ENCODE results near the gene TUB. TPM values are rescaled to one million over a fixed set of nuclear protein-coding genes. Genes with fewer than 3 reads are reported as not detected.

The TUB gene
- total and polyA plus RNA-seq, 3 experiments from 2014 or later: 0.11 to 0.24 TPM; not detected in 1

GRCh38 chr11:8102296-8102915, 21.4 kb downstream of the TUB start:
- no peak overlapping the region for H3K27ac ChIP-seq (ENCODE audit: low read depth, low read length)
- ChIA-PET POLR2A (no interaction called here), CTCF (no interaction called here)
- H3K36me3 ChIP-seq (ENCODE audit: insufficient read depth, low read length): no peaks in the 10 kb centered on the region
- no peaks in the 10 kb centered on the region for H3K4me1 ChIP-seq (ENCODE audit: insufficient read depth, low read length)
- H3K4me3 Mint-ChIP-seq: no peak overlapping the region
- H3K4me1 Mint-ChIP-seq: no peaks in the 10 kb centered on the region
- no peaks in the 10 kb centered on the region for H3K9me3 ChIP-seq (ENCODE audit: low read length)
- no peak overlapping the region for H3K4me3 ChIP-seq (ENCODE audit: low read length)
- H3K9me3 Mint-ChIP-seq: no peaks in the 10 kb centered on the region
- no peaks in the 10 kb centered on the region for H3K27me3 ChIP-seq (ENCODE audit: insufficient read depth, low read length, poor library complexity, severe bottlenecking)
- no peak for DNase-seq
- H3K27me3 Mint-ChIP-seq: no peaks in the 10 kb centered on the region
- H3K36me3 Mint-ChIP-seq: peaks cover 0 to 10% (median 3%) of the 10 kb centered on the region in 3 donors
- no peak overlapping the region for H3K27ac Mint-ChIP-seq

- H3K4me1 Mint-ChIP-seq: no peaks in the 10 kb centered on the region
- H3K27ac Mint-ChIP-seq: no peak overlapping the region
- no peaks in the 10 kb centered on the region for H3K36me3 ChIP-seq (ENCODE audit: insufficient read depth, low read length)
- no peaks in the 10 kb centered on the region for H3K4me1 ChIP-seq (ENCODE audit: insufficient read depth, low read length)
- H3K9me3 Mint-ChIP-seq: no peaks in the 10 kb centered on the region
- H3K27ac ChIP-seq (ENCODE audit: low read depth, low read length): no peak overlapping the region
- H3K4me3 ChIP-seq (ENCODE audit: low read length): no peak overlapping the region
- POLR2A ChIA-PET: no interaction called here
- H3K27me3 ChIP-seq (ENCODE audit: insufficient read depth, low read length, poor library complexity, severe bottlenecking): no peaks in the 10 kb centered on the region
- CTCF ChIA-PET: no interaction called here
- no peak overlapping the region for H3K4me3 Mint-ChIP-seq
- peaks cover 0 to 12% (median 3%) of the 10 kb centered on the region in 3 donors for H3K36me3 Mint-ChIP-seq
- no peaks in the 10 kb centered on the region for H3K9me3 ChIP-seq (ENCODE audit: low read length)
- no peak for DNase-seq
- no peaks in the 10 kb centered on the region for H3K27me3 Mint-ChIP-seq
These were observed 22.0 kb downstream of the TUB start for GRCh38 chr11:8102965-8103364.

GRCh38 chr11:8103909-8104308, 22.9 kb downstream of the TUB start:
- CTCF ChIA-PET: no interaction called here
- Mint-ChIP-seq H3K27ac (no peak overlapping the region), H3K4me1 (no peaks in the 10 kb centered on the region), H3K4me3 (no peak overlapping the region), H3K9me3 (no peaks in the 10 kb centered on the region), H3K36me3 (peaks cover 0 to 16% (median 3%) of the 10 kb centered on the region in 3 donors), H3K27me3 (no peaks in the 10 kb centered on the region)
- no peak overlapping the region for H3K4me3 ChIP-seq (ENCODE audit: low read length)
- POLR2A ChIA-PET: no interaction called here
- H3K27ac ChIP-seq (ENCODE audit: low read depth, low read length): no peak overlapping the region
- no peaks in the 10 kb centered on the region for H3K4me1 ChIP-seq (ENCODE audit: insufficient read depth, low read length)
- H3K27me3 ChIP-seq (ENCODE audit: insufficient read depth, low read length, poor library complexity, severe bottlenecking): no peaks in the 10 kb centered on the region
- H3K36me3 ChIP-seq (ENCODE audit: insufficient read depth, low read length): no peaks in the 10 kb centered on the region
- H3K9me3 ChIP-seq (ENCODE audit: low read length): no peaks in the 10 kb centered on the region
- DNase-seq: no peak

GRCh38 chr11:8105133-8105532, 24.1 kb downstream of the TUB start:
- no peak overlapping the region for H3K4me3 Mint-ChIP-seq

GRCh38 chr11:8105666-8106065, 24.7 kb downstream of the TUB start:
- ChIA-PET POLR2A (no interaction called here), CTCF (interaction anchor here (0.5 to 1.3 kb wide), 2 partner anchors 9 to 43 kb away, joined by 3 to 4 read pairs; no protein-coding TSS in a partner anchor)
- no peaks in the 10 kb centered on the region for H3K27me3 ChIP-seq (ENCODE audit: insufficient read depth, low read length, poor library complexity, severe bottlenecking)
- no peak overlapping the region for H3K27ac ChIP-seq (ENCODE audit: low read depth, low read length)
- Mint-ChIP-seq H3K9me3 (no peaks in the 10 kb centered on the region), H3K27me3 (no peaks in the 10 kb centered on the region), H3K4me3 (no peak overlapping the region), H3K36me3 (peaks cover 0 to 30% (median 3%) of the 10 kb centered on the region in 3 donors), H3K4me1 (no peaks in the 10 kb centered on the region), H3K27ac (no peak overlapping the region)
- H3K4me1 ChIP-seq (ENCODE audit: insufficient read depth, low read length): no peaks in the 10 kb centered on the region
- H3K36me3 ChIP-seq (ENCODE audit: insufficient read depth, low read length): peaks cover 6% of the 10 kb centered on the region
- no peak overlapping the region for H3K4me3 ChIP-seq (ENCODE audit: low read length)
- DNase-seq: no peak
- H3K9me3 ChIP-seq (ENCODE audit: low read length): no peaks in the 10 kb centered on the region

More at GRCh38 chr11:8105133-8105532, 24.1 kb downstream of the TUB start:
- ChIA-PET POLR2A (no interaction called here), CTCF (interaction anchor here (0.5 to 1.3 kb wide), 2 partner anchors 8 to 44 kb away, joined by 3 to 4 read pairs; no protein-coding TSS in a partner anchor)
- Mint-ChIP-seq H3K9me3 (no peaks in the 10 kb centered on the region), H3K27ac (peak overlapping the region in 1 of 8 donors; percentile 62), H3K4me1 (no peaks in the 10 kb centered on the region), H3K27me3 (no peaks in the 10 kb centered on the region), H3K36me3 (peaks cover 0 to 24% (median 3%) of the 10 kb centered on the region in 3 donors)
- Histone ChIP-seq H3K36me3 (ENCODE audit: insufficient read depth, low read length) (peaks cover 6% of the 10 kb centered on the region), H3K4me1 (ENCODE audit: insufficient read depth, low read length) (no peaks in the 10 kb centered on the region), H3K4me3 (ENCODE audit: low read length) (no peak overlapping the region), H3K9me3 (ENCODE audit: low read length) (no peaks in the 10 kb centered on the region), H3K27ac (ENCODE audit: low read depth, low read length) (no peak overlapping the region), H3K27me3 (ENCODE audit: insufficient read depth, low read length, poor library complexity, severe bottlenecking) (no peaks in the 10 kb centered on the region)
- DNase-seq: no peak

GRCh38 chr11:8106679-8107078, 25.7 kb downstream of the TUB start:
- Histone ChIP-seq H3K4me1 (ENCODE audit: insufficient read depth, low read length) (no peaks in the 10 kb centered on the region), H3K9me3 (ENCODE audit: low read length) (no peaks in the 10 kb centered on the region), H3K4me3 (ENCODE audit: low read length) (no peak overlapping the region), H3K36me3 (ENCODE audit: insufficient read depth, low read length) (peaks cover 6% of the 10 kb centered on the region), H3K27ac (ENCODE audit: low read depth, low read length) (no peak overlapping the region), H3K27me3 (ENCODE audit: insufficient read depth, low read length, poor library complexity, severe bottlenecking) (no peaks in the 10 kb centered on the region)
- no peak overlapping the region for H3K4me3 Mint-ChIP-seq
- H3K27me3 Mint-ChIP-seq: no peaks in the 10 kb centered on the region
- peaks cover 0 to 35% (median 5%) of the 10 kb centered on the region in 3 donors for H3K36me3 Mint-ChIP-seq
- DNase-seq: no peak
- no peak overlapping the region for H3K27ac Mint-ChIP-seq
- no peaks in the 10 kb centered on the region for H3K9me3 Mint-ChIP-seq
- ChIA-PET CTCF (interaction anchor here (6.7 kb wide), 1 partner anchor 8 kb away, joined by 42 read pairs; no protein-coding TSS in a partner anchor), POLR2A (no interaction called here)
- no peaks in the 10 kb centered on the region for H3K4me1 Mint-ChIP-seq

- H3K27me3 ChIP-seq (ENCODE audit: insufficient read depth, low read length, poor library complexity, severe bottlenecking): no peaks in the 10 kb centered on the region
- no peaks in the 10 kb centered on the region for H3K4me1 Mint-ChIP-seq
- H3K36me3 Mint-ChIP-seq: peaks cover 0 to 35% (median 5%) of the 10 kb centered on the region in 3 donors
- no peaks in the 10 kb centered on the region for H3K27me3 Mint-ChIP-seq
- H3K9me3 ChIP-seq (ENCODE audit: low read length): no peaks in the 10 kb centered on the region
- no peak overlapping the region for H3K4me3 ChIP-seq (ENCODE audit: low read length)
- H3K27ac Mint-ChIP-seq: no peak overlapping the region
- H3K4me1 ChIP-seq (ENCODE audit: insufficient read depth, low read length): no peaks in the 10 kb centered on the region
- POLR2A ChIA-PET: no interaction called here
- no peak overlapping the region for H3K4me3 Mint-ChIP-seq
- no peaks in the 10 kb centered on the region for H3K9me3 Mint-ChIP-seq
- CTCF ChIA-PET: interaction anchor here (6.7 kb wide), 1 partner anchor 9 kb away, joined by 42 read pairs; no protein-coding TSS in a partner anchor
- H3K27ac ChIP-seq (ENCODE audit: low read depth, low read length): no peak overlapping the region
- H3K36me3 ChIP-seq (ENCODE audit: insufficient read depth, low read length): peaks cover 6% of the 10 kb centered on the region
- DNase-seq: no peak
These were observed 26.6 kb downstream of the TUB start for GRCh38 chr11:8107642-8108041.

GRCh38 chr11:8108421-8108820, 27.4 kb downstream of the TUB start:
- Histone ChIP-seq H3K27ac (ENCODE audit: low read depth, low read length) (no peak overlapping the region), H3K27me3 (ENCODE audit: insufficient read depth, low read length, poor library complexity, severe bottlenecking) (no peaks in the 10 kb centered on the region), H3K9me3 (ENCODE audit: low read length) (no peaks in the 10 kb centered on the region), H3K4me3 (ENCODE audit: low read length) (no peak overlapping the region), H3K4me1 (ENCODE audit: insufficient read depth, low read length) (no peaks in the 10 kb centered on the region), H3K36me3 (ENCODE audit: insufficient read depth, low read length) (peaks cover 6% of the 10 kb centered on the region)
- ChIA-PET CTCF (interaction anchor here (6.7 kb wide), 1 partner anchor 10 kb away, joined by 42 read pairs; no protein-coding TSS in a partner anchor), POLR2A (no interaction called here)
- no peaks in the 10 kb centered on the region for H3K4me1 Mint-ChIP-seq
- peaks cover 0 to 35% (median 5%) of the 10 kb centered on the region in 3 donors for H3K36me3 Mint-ChIP-seq
- peak overlapping the region in 2 of 8 donors; percentile 3 to 27 for H3K27ac Mint-ChIP-seq
- DNase-seq: no peak
- H3K4me3 Mint-ChIP-seq: no peak overlapping the region
- H3K27me3 Mint-ChIP-seq: no peaks in the 10 kb centered on the region
- peaks cover 0 to 3% (median 0%) of the 10 kb centered on the region in 5 donors for H3K9me3 Mint-ChIP-seq

Data from CD8-positive, alpha-beta memory T cell (primary cell).